ENCODE data around the gene ABCB9. TPM values are rescaled to one million over a fixed set of nuclear protein-coding genes. Genes with fewer than 3 reads are reported as not detected.
"Not testable (repeated sequence)": the region's sequence is repeated elsewhere in the genome, so short reads cannot be mapped to it uniquely, and the experiment has no call there.

Gene ABCB9
- total RNA-seq: 4.2 TPM

DNA sequence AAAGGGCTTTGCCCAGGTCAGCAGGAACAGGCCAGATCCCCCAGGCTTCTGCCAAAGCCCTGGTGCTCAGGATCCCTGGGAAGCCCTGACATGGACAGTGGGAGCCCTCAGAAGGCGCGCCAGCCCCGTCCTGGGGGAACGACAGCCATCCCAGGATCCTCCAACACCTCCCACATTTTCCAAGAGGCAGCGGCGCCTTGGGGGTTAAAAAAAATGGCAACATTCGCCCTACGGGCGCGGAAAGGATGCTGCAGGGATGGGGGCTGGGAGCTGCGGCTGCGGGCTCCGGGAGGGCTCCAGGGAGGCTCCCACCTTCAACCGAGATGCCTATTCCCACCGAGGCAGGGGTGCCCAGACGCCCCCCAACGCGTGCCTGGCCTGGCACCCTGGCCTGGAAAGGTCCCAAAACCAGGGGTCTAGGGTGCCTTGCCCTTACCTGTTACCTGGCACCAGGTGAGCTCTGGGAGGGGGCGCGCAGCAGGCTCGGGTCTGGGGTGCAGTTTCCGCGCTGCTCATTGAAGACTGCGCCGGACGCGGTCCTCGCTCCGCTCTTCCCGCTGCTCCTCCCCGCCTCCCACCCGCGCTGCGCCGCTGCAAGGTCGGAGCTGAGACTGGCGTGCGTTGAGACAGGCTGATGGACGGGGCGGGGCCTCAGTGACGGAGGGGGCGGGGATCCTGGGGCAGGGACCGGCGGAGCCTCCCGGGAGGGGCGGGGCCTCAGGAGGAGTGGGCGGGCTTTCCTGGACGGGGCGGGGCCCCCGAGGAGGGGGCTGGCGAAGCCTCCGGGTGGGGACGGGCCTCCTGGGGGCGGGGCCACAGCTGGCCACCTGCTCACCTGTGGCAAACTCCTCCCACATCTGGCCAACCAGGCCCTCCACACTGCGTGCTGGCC lies at the start of gene ABCB9:
Gene ABCB9 (minus strand): TSS at position 613 of the 892 bp plus-strand sequence. CDS start 6,228 bp downstream, outside the sequence.
- Histone ChIP-seq H3K4me3 (peak within 1 kb of the TSS; percentile 58 to 64), H3K36me3 (no peaks in the 10 kb centered on the region), H3K9me3 (no peaks in the 10 kb centered on the region), H3K4me1 (peaks cover 36% of the 10 kb centered on the region), H3K27me3 (no peaks in the 10 kb centered on the region), H3K27ac (peak within 1 kb of the TSS; percentile 45)
- TF ChIP-seq POLR2AphosphoS5 (IDR thresholded peaks at IDR 0.05; ENCODE audit: insufficient read depth in 1 of 2, low read depth in 1 of 2) (peak in 1 of 2 donors; percentile 77), POLR2A (IDR thresholded peaks at IDR 0.05) (peak in 1 of 2 donors; percentile 23), CTCF (IDR thresholded peaks at IDR 0.05) (no peak)
- DNase-seq (ENCODE audit: extremely low spot score in 2 of 2): no peak
- intact Hi-C loops (cut with DNase I): no loop called here

DNA sequence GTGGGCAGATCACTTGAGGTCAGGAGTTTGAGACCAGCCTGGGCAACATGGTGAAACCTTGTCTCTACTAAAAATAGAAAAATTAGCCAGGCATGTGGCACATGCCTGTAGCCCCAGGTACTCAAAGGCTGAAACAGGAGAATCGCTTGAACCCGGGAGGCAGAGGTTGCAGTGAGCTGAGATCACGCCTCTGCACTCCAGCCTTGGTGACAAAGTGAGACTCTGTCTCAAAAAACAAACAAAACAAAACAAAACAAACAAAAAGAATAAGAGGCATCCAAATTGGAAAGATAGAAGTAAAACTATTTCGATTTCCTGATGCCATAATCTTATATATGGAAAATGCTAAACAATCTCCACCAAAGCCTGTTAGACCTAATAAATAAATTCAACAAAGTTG lies 48.2 kb upstream of the ABCB9 start:
- H3K4me1 ChIP-seq; H3K4me3 ChIP-seq; DNase-seq (ENCODE audit: extremely low spot score in 2 of 2); intact Hi-C loops (cut with DNase I); H3K36me3 ChIP-seq; H3K27ac ChIP-seq; H3K9me3 ChIP-seq; H3K27me3 ChIP-seq: not testable (repeated sequence)

DNA sequence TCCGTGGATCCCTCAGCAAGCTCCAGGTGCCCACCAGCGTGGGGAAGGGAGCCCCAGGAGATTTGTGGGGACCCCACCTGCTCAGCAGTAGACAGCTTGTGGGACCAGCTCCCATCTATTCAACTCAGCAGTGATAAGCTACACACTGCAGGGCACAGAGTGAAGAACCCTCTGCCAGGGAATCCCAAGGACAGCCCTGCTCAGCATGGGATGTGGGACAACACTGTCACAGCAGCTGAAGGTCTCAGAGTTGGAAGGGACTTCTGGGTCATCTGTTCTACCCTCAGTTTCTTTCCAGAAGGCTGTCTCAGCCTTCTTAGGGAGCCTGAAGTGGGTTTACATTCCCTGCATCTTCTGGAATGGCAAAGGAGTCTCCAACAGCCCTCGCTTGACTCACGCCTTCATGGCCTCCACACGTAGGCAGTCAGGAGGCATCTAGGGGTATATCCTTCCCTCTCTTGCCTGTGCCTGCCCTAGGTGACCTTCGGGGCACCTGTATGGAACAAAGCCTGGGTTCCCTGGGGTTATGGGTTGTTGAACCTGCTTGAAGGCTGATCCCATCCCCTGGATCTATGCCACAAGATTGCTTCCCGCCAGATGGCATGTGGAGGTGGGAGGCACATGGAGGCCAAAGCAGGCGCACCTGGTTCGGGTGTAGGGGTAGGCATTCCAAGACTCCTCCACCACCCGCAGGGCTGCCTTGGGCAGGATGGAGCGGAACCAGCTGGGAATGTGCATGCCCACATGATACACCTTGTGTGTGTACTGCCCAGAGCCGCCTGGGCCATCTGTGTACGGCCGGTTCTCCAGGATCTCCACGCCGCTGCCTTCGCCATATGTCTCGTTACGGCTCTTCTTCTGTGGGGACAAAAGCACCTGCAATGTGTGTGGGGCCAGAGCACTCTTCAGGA lies 47.2 kb upstream of the ABCB9 start:
- Histone ChIP-seq H3K4me3 (no peak overlapping the region), H3K36me3 (peaks cover 0 to 10% of the 10 kb centered on the region in 2 donors), H3K4me1 (peaks cover under 1% of the 10 kb centered on the region), H3K27ac (no peak overlapping the region), H3K27me3 (no peaks in the 10 kb centered on the region), H3K9me3 (no peaks in the 10 kb centered on the region)
- TF ChIP-seq POLR2AphosphoS5 (IDR thresholded peaks at IDR 0.05; ENCODE audit: insufficient read depth in 1 of 2, low read depth in 1 of 2) (no peak), CTCF (IDR thresholded peaks at IDR 0.05) (no peak), POLR2A (IDR thresholded peaks at IDR 0.05) (no peak)
- intact Hi-C loops (cut with DNase I): no loop called here
- DNase-seq (ENCODE audit: extremely low spot score in 2 of 2): no peak

GRCh38 chr12:123011701-123012100 lies 45.4 kb upstream of the ABCB9 start:
- no peak for TF ChIP-seq CTCF (IDR thresholded peaks at IDR 0.05)
- TF ChIP-seq POLR2AphosphoS5 (IDR thresholded peaks at IDR 0.05; ENCODE audit: insufficient read depth in 1 of 2, low read depth in 1 of 2): no peak
- no peak for TF ChIP-seq POLR2A (IDR thresholded peaks at IDR 0.05)
- Histone ChIP-seq H3K27me3 (no peaks in the 10 kb centered on the region), H3K27ac (no peak overlapping the region), H3K4me1 (no peaks in the 10 kb centered on the region), H3K4me3 (no peak overlapping the region), H3K36me3 (peaks cover 0 to 16% of the 10 kb centered on the region in 2 donors), H3K9me3 (no peaks in the 10 kb centered on the region)
- intact Hi-C loops (cut with DNase I): no loop called here
- no peak for DNase-seq (ENCODE audit: extremely low spot score in 2 of 2)

DNA sequence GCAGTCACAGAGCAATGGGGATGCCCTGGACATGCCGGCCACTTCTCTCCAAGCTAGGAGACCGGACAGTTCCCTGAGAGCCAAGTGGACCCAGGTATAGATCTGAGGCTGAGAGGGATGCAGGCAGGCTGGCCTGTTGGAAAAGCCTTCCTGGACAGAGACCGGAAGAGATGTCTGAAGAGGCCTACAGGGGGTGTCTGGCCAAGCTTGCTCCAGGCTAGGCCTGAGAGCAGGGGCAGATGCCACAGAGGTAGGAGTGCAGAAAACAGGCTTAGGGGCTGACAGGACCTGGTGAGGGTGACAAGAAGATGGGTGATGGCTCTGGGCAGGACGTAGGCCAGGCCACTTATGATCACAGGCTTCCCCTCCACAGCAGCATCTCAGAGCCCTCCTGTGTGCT lies 44.4 kb upstream of the ABCB9 start:
- TF ChIP-seq CTCF (IDR thresholded peaks at IDR 0.05) (no peak), POLR2A (IDR thresholded peaks at IDR 0.05) (no peak), POLR2AphosphoS5 (IDR thresholded peaks at IDR 0.05; ENCODE audit: insufficient read depth in 1 of 2, low read depth in 1 of 2) (no peak)
- H3K9me3 ChIP-seq: no peaks in the 10 kb centered on the region

More for the DNA sequence above, 44.4 kb upstream of the ABCB9 start:
- Histone ChIP-seq H3K36me3 (peaks cover 0 to 16% of the 10 kb centered on the region in 2 donors), H3K27ac (no peak overlapping the region), H3K4me3 (no peak overlapping the region), H3K27me3 (no peaks in the 10 kb centered on the region), H3K4me1 (no peaks in the 10 kb centered on the region)
- no peak for DNase-seq (ENCODE audit: extremely low spot score in 2 of 2)
- intact Hi-C loops (cut with DNase I): no loop called here
